DND-41 (cell line): ENCODE results near the gene EHMT1.

ENCODE experiments used
- CTCF ChIP-seq: IDR thresholded peaks from 2 replicates; pipeline ENCODE4 v1.5.1; 2012; ENCODE audit warnings: borderline replicate concordance, low read length, moderate library complexity, mild to moderate bottlenecking; ENCODE audit not compliant: poor library complexity, severe bottlenecking; ENCODE audit errors: extremely low read depth
- EZH2 ChIP-seq: IDR thresholded peaks from 3 replicates; pipeline ENCODE4 v1.6.1; 2012; ENCODE audit warnings: borderline replicate concordance, low read depth, mild to moderate bottlenecking, moderate library complexity, low read length, inconsistent platforms; ENCODE audit not compliant: severe bottlenecking

- TF ChIP-seq CTCF (no peak), EZH2 (no peak)
Measured at GRCh38 chr9:137832830-137833590, 214.2 kb downstream of the EHMT1 start.
